ENCODE data around the gene MAD1L1. TPM values are rescaled to one million over a fixed set of nuclear protein-coding genes. Genes with fewer than 3 reads are reported as not detected.

MAD1L1 gene
- total RNA-seq, 2 experiments from 2014 or later = 58.3 to 65.3 TPM

DNA sequence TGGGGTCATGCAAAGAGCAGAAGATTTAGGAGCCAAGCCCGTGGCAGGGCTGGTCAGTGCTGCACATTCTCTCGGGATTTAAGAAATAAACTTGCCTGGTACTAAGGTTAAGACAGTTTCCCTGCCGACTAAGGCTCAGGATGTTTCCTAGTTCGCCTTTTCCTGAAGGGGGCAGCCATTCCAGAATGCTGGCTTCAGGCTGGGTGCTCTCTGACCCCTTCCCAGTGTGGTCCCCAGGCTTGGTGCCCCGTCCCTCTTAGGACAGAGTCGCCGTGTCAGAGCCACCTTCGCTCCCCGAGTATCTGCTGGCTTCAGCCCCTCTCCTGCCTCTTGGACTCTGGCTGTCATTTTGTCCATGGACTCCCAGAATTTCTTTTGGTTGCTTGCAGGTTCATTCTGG is 445.5 kb downstream of the MAD1L1 start:
- Histone ChIP-seq H2AFZ (ENCODE audit: low read length) (no peak overlapping the region), H3K4me1 (ENCODE audit: insufficient read depth, low read length, poor library complexity, severe bottlenecking) (no peaks in the 10 kb centered on the region), H3K4me2 (ENCODE audit: low read length) (no peak overlapping the region), H3K27ac (ENCODE audit: low read depth, low read length, poor library complexity, severe bottlenecking) (no peak overlapping the region), H3K9me2 (ENCODE audit: insufficient read depth, low read length) (no peaks in the 10 kb centered on the region), H4K20me1 (ENCODE audit: insufficient read depth, low read length) (no peaks in the 10 kb centered on the region), H3K9me3 (ENCODE audit: low read length) (peaks cover 6% of the 10 kb centered on the region; the same call in 1 of the 2 replicates), H3K79me2 (ENCODE audit: insufficient read depth, low read depth, low read length) (no peaks in the 10 kb centered on the region), H3K36me3 (ENCODE audit: insufficient read depth, low read length) (no peaks in the 10 kb centered on the region), H3K4me3 (ENCODE audit: low read depth, low read length, poor library complexity, severe bottlenecking) (no peak overlapping the region)
- ChIA-PET POLR2A (no interaction called here), CTCF (ENCODE audit: unreplicated experiment) (no interaction called here)
- no TSS peak for BruUV-seq (replicated peaks)
- TF ChIP-seq EZH2phosphoT487 (IDR thresholded peaks at IDR 0.05; ENCODE audit: borderline replicate concordance, low read depth, low read length) = no peak
- DNase-seq (ENCODE audit: low spot score) = no peak
- intact Hi-C loops (cut with micrococcal nuclease; ENCODE audit: unreplicated experiment) = no loop called here

DNA sequence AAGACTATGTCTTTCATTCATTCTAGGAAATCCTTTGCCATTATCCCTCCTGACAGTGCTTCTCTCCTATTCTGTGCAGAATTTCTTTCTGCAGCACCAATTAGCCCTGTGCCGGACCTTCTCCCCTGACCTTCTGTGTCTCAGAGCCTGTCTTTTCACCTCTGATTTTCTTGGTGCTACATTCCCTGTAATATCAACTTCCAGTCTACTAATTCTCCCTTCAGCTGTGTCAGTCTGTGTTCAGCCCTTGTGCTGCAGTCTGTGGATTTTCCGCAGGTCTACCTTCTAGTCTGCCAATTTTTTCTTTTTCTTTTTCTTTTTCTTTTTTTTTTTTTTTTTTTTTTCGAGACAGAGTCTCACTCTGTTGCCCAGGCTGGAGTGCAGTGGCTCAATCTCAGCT is 446.9 kb downstream of the MAD1L1 start:
- no peak overlapping the region for H3K4me3 ChIP-seq (ENCODE audit: low read depth, low read length, poor library complexity, severe bottlenecking)

DNA sequence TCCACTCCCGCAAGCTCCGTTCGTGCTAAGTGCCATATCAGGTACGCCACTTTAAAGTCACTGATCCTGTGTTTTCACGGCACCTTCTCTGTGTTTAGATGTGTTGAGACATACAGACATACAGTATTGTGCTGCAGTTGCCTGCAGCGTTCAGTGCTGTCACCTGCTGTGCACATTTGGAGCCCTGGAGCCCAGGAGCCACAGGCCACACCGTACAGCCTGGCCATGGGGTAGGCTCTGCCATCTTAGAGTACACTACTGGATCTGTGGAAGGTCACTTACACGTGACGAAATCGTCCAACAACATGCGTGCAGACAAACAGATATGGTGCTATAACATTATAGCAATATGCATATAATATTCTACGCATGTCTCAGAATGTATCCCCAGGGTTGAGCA is 451.4 kb downstream of the MAD1L1 start:
- no peaks in the 10 kb centered on the region for H3K36me3 ChIP-seq (ENCODE audit: insufficient read depth, low read length)
- no TSS peak for BruUV-seq (replicated peaks)
- no peaks in the 10 kb centered on the region for H3K4me1 ChIP-seq (ENCODE audit: insufficient read depth, low read length, poor library complexity, severe bottlenecking)
- H3K79me2 ChIP-seq (ENCODE audit: insufficient read depth, low read depth, low read length) = no peaks in the 10 kb centered on the region
- intact Hi-C loops (cut with micrococcal nuclease; ENCODE audit: unreplicated experiment) = no loop called here
- CTCF ChIA-PET (ENCODE audit: unreplicated experiment) = no interaction called here
- H3K4me2 ChIP-seq (ENCODE audit: low read length) = no peak overlapping the region
- POLR2A ChIA-PET = interaction anchor here (1.2 kb wide), 1 partner anchor 140 kb away, joined by 3 read pairs; no protein-coding TSS in a partner anchor
- no peak overlapping the region for H3K27ac ChIP-seq (ENCODE audit: low read depth, low read length, poor library complexity, severe bottlenecking)
- no peak for DNase-seq (ENCODE audit: low spot score)
- peaks cover 6% of the 10 kb centered on the region; the same call in 1 of the 2 replicates for H3K9me3 ChIP-seq (ENCODE audit: low read length)
- no peaks in the 10 kb centered on the region for H4K20me1 ChIP-seq (ENCODE audit: insufficient read depth, low read length)
- TF ChIP-seq, protein P1, sequence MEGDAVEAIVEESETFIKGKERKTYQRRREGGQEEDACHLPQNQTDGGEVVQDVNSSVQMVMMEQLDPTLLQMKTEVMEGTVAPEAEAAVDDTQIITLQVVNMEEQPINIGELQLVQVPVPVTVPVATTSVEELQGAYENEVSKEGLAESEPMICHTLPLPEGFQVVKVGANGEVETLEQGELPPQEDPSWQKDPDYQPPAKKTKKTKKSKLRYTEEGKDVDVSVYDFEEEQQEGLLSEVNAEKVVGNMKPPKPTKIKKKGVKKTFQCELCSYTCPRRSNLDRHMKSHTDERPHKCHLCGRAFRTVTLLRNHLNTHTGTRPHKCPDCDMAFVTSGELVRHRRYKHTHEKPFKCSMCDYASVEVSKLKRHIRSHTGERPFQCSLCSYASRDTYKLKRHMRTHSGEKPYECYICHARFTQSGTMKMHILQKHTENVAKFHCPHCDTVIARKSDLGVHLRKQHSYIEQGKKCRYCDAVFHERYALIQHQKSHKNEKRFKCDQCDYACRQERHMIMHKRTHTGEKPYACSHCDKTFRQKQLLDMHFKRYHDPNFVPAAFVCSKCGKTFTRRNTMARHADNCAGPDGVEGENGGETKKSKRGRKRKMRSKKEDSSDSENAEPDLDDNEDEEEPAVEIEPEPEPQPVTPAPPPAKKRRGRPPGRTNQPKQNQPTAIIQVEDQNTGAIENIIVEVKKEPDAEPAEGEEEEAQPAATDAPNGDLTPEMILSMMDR (conservative IDR thresholded peaks at IDR 0.05; ENCODE audit: low read length) = no peak
- TF ChIP-seq EZH2phosphoT487 (IDR thresholded peaks at IDR 0.05; ENCODE audit: borderline replicate concordance, low read depth, low read length) = no peak
- H2AFZ ChIP-seq (ENCODE audit: low read length) = no peak overlapping the region
- H3K4me3 ChIP-seq (ENCODE audit: low read depth, low read length, poor library complexity, severe bottlenecking) = no peak overlapping the region
- H3K9me2 ChIP-seq (ENCODE audit: insufficient read depth, low read length) = no peaks in the 10 kb centered on the region

More for the DNA sequence above, 446.9 kb downstream of the MAD1L1 start:
- Histone ChIP-seq H3K4me1 (ENCODE audit: insufficient read depth, low read length, poor library complexity, severe bottlenecking) (no peaks in the 10 kb centered on the region), H3K27ac (ENCODE audit: low read depth, low read length, poor library complexity, severe bottlenecking) (no peak overlapping the region), H3K36me3 (ENCODE audit: insufficient read depth, low read length) (no peaks in the 10 kb centered on the region), H3K79me2 (ENCODE audit: insufficient read depth, low read depth, low read length) (no peaks in the 10 kb centered on the region), H3K9me2 (ENCODE audit: insufficient read depth, low read length) (no peaks in the 10 kb centered on the region), H4K20me1 (ENCODE audit: insufficient read depth, low read length) (no peaks in the 10 kb centered on the region), H3K4me2 (ENCODE audit: low read length) (no peak overlapping the region), H3K9me3 (ENCODE audit: low read length) (peaks cover 6% of the 10 kb centered on the region; the same call in 1 of the 2 replicates), H2AFZ (ENCODE audit: low read length) (no peak overlapping the region)
- POLR2A ChIA-PET = interaction anchor here (0.9 kb wide), 1 partner anchor 8 kb away, joined by 3 read pairs; no protein-coding TSS in a partner anchor
- no TSS peak for BruUV-seq (replicated peaks)
- no peak for TF ChIP-seq EZH2phosphoT487 (IDR thresholded peaks at IDR 0.05; ENCODE audit: borderline replicate concordance, low read depth, low read length)
- intact Hi-C loops (cut with micrococcal nuclease; ENCODE audit: unreplicated experiment) = no loop called here
- DNase-seq (ENCODE audit: low spot score) = no peak
- CTCF ChIA-PET (ENCODE audit: unreplicated experiment) = no interaction called here

DNA sequence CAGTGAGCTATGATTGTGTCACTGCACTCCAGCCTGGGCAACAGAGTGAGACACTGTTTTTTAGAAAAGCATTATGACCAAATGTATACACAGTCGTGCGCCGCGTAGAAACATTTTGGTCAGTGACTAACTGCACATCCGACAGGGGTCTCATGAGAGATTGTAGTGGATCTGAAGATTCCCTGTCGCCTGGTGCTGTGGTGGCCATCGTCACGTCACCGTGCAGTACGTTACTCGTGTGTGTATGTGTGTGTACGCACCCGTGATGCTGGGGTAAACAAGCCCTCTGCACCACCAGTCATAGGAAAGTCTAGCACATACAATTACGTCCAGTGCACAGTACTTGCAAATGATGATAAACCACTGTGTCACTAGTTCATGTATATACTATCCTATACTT is 453.3 kb downstream of the MAD1L1 start:
- Histone ChIP-seq H3K4me2 (ENCODE audit: low read length) (no peak overlapping the region), H3K4me1 (ENCODE audit: insufficient read depth, low read length, poor library complexity, severe bottlenecking) (no peaks in the 10 kb centered on the region), H3K9me2 (ENCODE audit: insufficient read depth, low read length) (no peaks in the 10 kb centered on the region), H3K36me3 (ENCODE audit: insufficient read depth, low read length) (no peaks in the 10 kb centered on the region), H3K27ac (ENCODE audit: low read depth, low read length, poor library complexity, severe bottlenecking) (no peak overlapping the region), H2AFZ (ENCODE audit: low read length) (no peak overlapping the region), H3K4me3 (ENCODE audit: low read depth, low read length, poor library complexity, severe bottlenecking) (no peak overlapping the region), H4K20me1 (ENCODE audit: insufficient read depth, low read length) (no peaks in the 10 kb centered on the region), H3K79me2 (ENCODE audit: insufficient read depth, low read depth, low read length) (no peaks in the 10 kb centered on the region), H3K9me3 (ENCODE audit: low read length) (peaks cover 4% of the 10 kb centered on the region; the same call in 1 of the 2 replicates)
- no TSS peak for BruUV-seq (replicated peaks)
- ChIA-PET CTCF (ENCODE audit: unreplicated experiment) (no interaction called here), POLR2A (no interaction called here)
- no peak for DNase-seq (ENCODE audit: low spot score)
- TF ChIP-seq, protein P1 (conservative IDR thresholded peaks at IDR 0.05; ENCODE audit: low read length) = no peak
- TF ChIP-seq EZH2phosphoT487 (IDR thresholded peaks at IDR 0.05; ENCODE audit: borderline replicate concordance, low read depth, low read length) = no peak
- intact Hi-C loops (cut with micrococcal nuclease; ENCODE audit: unreplicated experiment) = no loop called here

All from OCI-LY7 (cell line).